Right lobe of liver (tissue), 6 donors: Measurements from ENCODE around the gene TRPT1. TPM values are rescaled to one million over a fixed set of nuclear protein-coding genes. Genes with fewer than 3 reads are reported as not detected.

Experiments
- ATAC-seq, 4 donors: fragments of 200-7000 bp; cut with Tn5 transposase; one replicate each; pipeline ENCODE4 v1.9.1; 2020; ENCODE audit warnings: mild to moderate bottlenecking in 4 of 4, moderate library complexity in 4 of 4
- DNase-seq, 3 donors: peaks; one replicate each; pipeline ENCODE4 v3.0.0-alpha.2; 2020
- H3K27ac ChIP-seq, 3 donors: fragments of 200-600 bp; one replicate each; pipeline ENCODE4 v1.8.0; 2022
- H3K27me3 ChIP-seq, 2 donors: fragments of 200-600 bp; one replicate each; pipeline ENCODE4 v1.8.0; 2022
- H3K36me3 ChIP-seq, 4 donors: fragments of 200-600 bp; sonication (generic) in 1 of 4; one replicate each; pipeline versions ENCODE4 v1.5.1 to v1.8.0; 2017 to 2022; ENCODE audit warnings: control low read depth in 1 of 4
- H3K4me1 ChIP-seq, 4 donors: fragments of 200-600 bp; sonication (generic) in 1 of 4; one replicate each; pipeline versions ENCODE4 v1.5.1 to v1.8.0; 2017 to 2022; ENCODE audit warnings: control low read depth in 1 of 4
- H3K4me3 ChIP-seq, 3 donors: fragments of 200-600 bp; one replicate each; pipeline ENCODE4 v1.8.0; 2022
- H3K9me3 ChIP-seq, 4 donors: fragments of 200-600 bp; sonication (generic) in 1 of 4; one replicate each; pipeline versions ENCODE4 v1.5.1 to v1.8.0; 2017 to 2022; ENCODE audit warnings: control low read depth in 1 of 4
- POLR2A ChIP-seq: fragments of 450-650 bp; IDR thresholded peaks from one replicate; pipeline ENCODE4 v1.6.1; 2017; ENCODE audit warnings: antibody characterized with exemption, mild to moderate bottlenecking
- WGBS: methylation state at CpG from one replicate; pipeline ENCODE4 v1.1.6; 2018; ENCODE audit warnings: low coverage, low lambda C conversion rate; ENCODE audit not compliant: insufficient coverage; ENCODE audit errors: missing lambda C conversion rate; 5-methylcytosine and 5-hydroxymethylcytosine counted together
- intact Hi-C, 2 donors: fragments of 100-400 bp; cut with DNase I; formaldehyde crosslinking; loops; one replicate each; pipeline versions ENCODE4 v1.11.2 to v1.14.1; 2022
- total RNA-seq, 6 experiments: library from RNA; depleted of rRNA in 2 of 6; stranded (reverse); fragments of >200 nt in 2 of 6; fragmentation: NEBNext Ultra II Directional in 3 of 6; extraction: Animal tissue kit (Norgen Biotek cat#: 25700) in 3 of 6; gene quantifications; one replicate each; pipeline versions ENCODE4 v1.1.0 to v1.2.4, GENCODE V29; 2016 to 2023
- TF ChIP-seq, protein P1 (sequence below), 4 donors: fragments of 200-600 bp in 3 of 4; fragments of 450-650 bp in 1 of 4; IDR thresholded peaks; one replicate each; pipeline versions ENCODE4 v1.5.1 to v1.8.0; 2016 to 2022; ENCODE audit warnings: antibody characterized with exemption in 4 of 4, mild to moderate bottlenecking in 2 of 4
- donor health status: DM: no; HTN: yes; CAD: no.
- donor health status: DM: no; HTN: no; CAD: no.
- donor health status: DM: no; HTN: no; CAD: no.
- donor health status: DM: no; HTN: yes; CAD: no.
- donor health status: DM: no; HTN: yes; CAD: no.

The TRPT1 gene
- total RNA-seq, 6 experiments from 2014 or later = 13.5 to 29.6 (median 18.9) TPM

DNA sequence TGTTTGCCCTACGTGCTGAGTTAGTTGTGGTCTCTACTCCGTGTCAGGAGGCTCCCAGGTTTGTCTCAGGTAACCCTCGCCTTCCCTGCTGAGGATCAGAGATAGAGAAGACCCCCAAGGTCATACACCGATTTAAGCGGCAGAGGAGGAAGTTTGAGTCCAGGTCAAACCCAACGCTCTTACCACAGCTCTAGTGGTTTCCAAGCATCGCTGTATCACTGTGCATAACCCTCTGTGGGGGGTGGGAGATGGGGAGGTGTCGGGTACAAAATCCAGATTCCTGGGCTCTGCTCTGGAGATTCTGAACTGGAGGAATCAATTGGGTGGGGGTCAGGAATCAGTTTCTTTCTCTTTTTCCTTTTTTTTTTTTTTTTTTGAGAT lies 5.0 kb upstream of the TRPT1 start:
- no peaks in the 10 kb centered on the region for H3K36me3 ChIP-seq
- no peak for ATAC-seq
- peak overlapping the region; percentile 65 to 90 (median 74) for H3K27ac ChIP-seq
- H3K9me3 ChIP-seq = no peaks in the 10 kb centered on the region
- intact Hi-C loops = no loop called here
- WGBS = 7% methylated on average over 6 of the region's 8 CpGs
- peak overlapping the region; percentile 71 to 78 (median 71) for H3K4me3 ChIP-seq
- TF ChIP-seq, protein P1, sequence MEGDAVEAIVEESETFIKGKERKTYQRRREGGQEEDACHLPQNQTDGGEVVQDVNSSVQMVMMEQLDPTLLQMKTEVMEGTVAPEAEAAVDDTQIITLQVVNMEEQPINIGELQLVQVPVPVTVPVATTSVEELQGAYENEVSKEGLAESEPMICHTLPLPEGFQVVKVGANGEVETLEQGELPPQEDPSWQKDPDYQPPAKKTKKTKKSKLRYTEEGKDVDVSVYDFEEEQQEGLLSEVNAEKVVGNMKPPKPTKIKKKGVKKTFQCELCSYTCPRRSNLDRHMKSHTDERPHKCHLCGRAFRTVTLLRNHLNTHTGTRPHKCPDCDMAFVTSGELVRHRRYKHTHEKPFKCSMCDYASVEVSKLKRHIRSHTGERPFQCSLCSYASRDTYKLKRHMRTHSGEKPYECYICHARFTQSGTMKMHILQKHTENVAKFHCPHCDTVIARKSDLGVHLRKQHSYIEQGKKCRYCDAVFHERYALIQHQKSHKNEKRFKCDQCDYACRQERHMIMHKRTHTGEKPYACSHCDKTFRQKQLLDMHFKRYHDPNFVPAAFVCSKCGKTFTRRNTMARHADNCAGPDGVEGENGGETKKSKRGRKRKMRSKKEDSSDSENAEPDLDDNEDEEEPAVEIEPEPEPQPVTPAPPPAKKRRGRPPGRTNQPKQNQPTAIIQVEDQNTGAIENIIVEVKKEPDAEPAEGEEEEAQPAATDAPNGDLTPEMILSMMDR (IDR thresholded peaks at IDR 0.05) = no peak
- TF ChIP-seq POLR2A = no peak
- no peak for DNase-seq
- H3K4me1 ChIP-seq = peaks cover 0 to 27% (median 13%) of the 10 kb centered on the region in 4 donors
- H3K27me3 ChIP-seq = no peaks in the 10 kb centered on the region

- peak within 1 kb of the TSS; percentile 65 to 90 (median 74) for H3K27ac ChIP-seq
- 0% methylated on average over 26 of the region's 62 CpGs for WGBS
- intact Hi-C loops = no loop called here
- H3K4me3 ChIP-seq = peak within 1 kb of the TSS; percentile 71 to 78 (median 71)
- ATAC-seq = peak; percentile 68 to 75 (median 74)
- H3K27me3 ChIP-seq = no peaks in the 10 kb centered on the region
- H3K4me1 ChIP-seq = peaks cover under 1 to 28% (median 13%) of the 10 kb centered on the region in 4 donors
- H3K36me3 ChIP-seq = no peaks in the 10 kb centered on the region
- TF ChIP-seq, protein P1 (IDR thresholded peaks at IDR 0.05) = no peak
- TF ChIP-seq POLR2A = peak; percentile 44
- DNase-seq = peak; percentile 94 to 96 (median 95)
- H3K9me3 ChIP-seq = no peaks in the 10 kb centered on the region
Measured at GRCh38 chr11:64230171-64230984, 4.4 kb upstream of the TRPT1 start, which contains the start of gene DNAJC4. Gene DNAJC4, plus strand, starts transcription at chr11:64230548. Its CDS starts 307 bp downstream, at chr11:64230855.

- H3K27me3 ChIP-seq = no peaks in the 10 kb centered on the region
- ATAC-seq (no peak), DNase-seq (peak in 1 of 3 donors; percentile 56)
- H3K4me3 ChIP-seq = peak overlapping the region; percentile 71 to 78 (median 71)
- intact Hi-C loops = no loop called here
- TF ChIP-seq, protein P1 (IDR thresholded peaks at IDR 0.05) = no peak
- no peak for TF ChIP-seq POLR2A
- H3K9me3 ChIP-seq = no peaks in the 10 kb centered on the region
- peak overlapping the region; percentile 65 to 90 (median 74) for H3K27ac ChIP-seq
- peaks cover 4 to 28% (median 11%) of the 10 kb centered on the region in 4 donors for H3K4me1 ChIP-seq
- WGBS = 32% methylated on average over 11 of the region's 13 CpGs
- H3K36me3 ChIP-seq = no peaks in the 10 kb centered on the region
Measured at GRCh38 chr11:64229744-64230170, 3.8 kb upstream of the TRPT1 start.

- H3K9me3 ChIP-seq = no peaks in the 10 kb centered on the region
- H3K36me3 ChIP-seq = no peaks in the 10 kb centered on the region
- no peaks in the 10 kb centered on the region for H3K27me3 ChIP-seq
- TF ChIP-seq POLR2A = no peak
- TF ChIP-seq, protein P1 (IDR thresholded peaks at IDR 0.05) = no peak
- H3K4me3 ChIP-seq = no peak overlapping the region
- intact Hi-C loops = no loop called here
- WGBS = 67% methylated on average over 2 of the region's 12 CpGs
- H3K27ac ChIP-seq = peak overlapping the region in 1 of 3 donors; percentile 74
- DNase-seq (peak in 2 of 3 donors; percentile 30 to 55), ATAC-seq (no peak)
- peaks cover 4 to 28% (median 11%) of the 10 kb centered on the region in 4 donors for H3K4me1 ChIP-seq
Measured at GRCh38 chr11:64229090-64229743, 3.2 kb upstream of the TRPT1 start.
